Measurements from ENCODE around the gene MFSD6.

MFSD6 gene

DNA sequence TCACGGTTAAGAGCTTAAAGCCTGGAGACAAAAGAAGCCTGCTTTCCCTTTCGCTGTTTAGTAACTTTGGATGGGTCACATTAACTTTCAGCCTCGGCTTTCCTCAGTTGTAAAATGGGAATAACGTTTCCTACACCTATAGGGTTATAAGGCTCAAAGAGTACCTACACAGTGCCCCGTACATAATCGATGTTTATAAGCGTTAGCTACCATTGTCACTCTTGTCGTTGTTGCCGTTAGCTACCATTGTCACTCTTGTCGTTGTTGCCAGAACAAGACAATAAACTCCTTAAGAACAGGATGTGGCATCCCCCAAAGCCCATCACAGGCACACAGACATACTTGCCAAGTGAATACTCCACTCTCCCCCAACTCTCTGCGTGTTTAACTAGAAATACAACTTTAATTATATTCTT lies 901 bp upstream of the MFSD6 start:
- Histone ChIP-seq H3K9ac (ENCODE audit: low read length) (no peak overlapping the region), H3K27ac (ENCODE audit: low read length) (no peak overlapping the region), H3K4me1 (ENCODE audit: control insufficient read depth, low read depth, low read length) (peaks cover 3% of the 10 kb centered on the region), H3K27me3 (ENCODE audit: control insufficient read depth, insufficient read depth, low read length) (peaks cover 38% of the 10 kb centered on the region), H3K36me3 (ENCODE audit: control insufficient read depth, low read depth, low read length) (no peaks in the 10 kb centered on the region), H3K4me3 (ENCODE audit: low read length) (peak overlapping the region; percentile 79), H3K9me3 (ENCODE audit: control insufficient read depth, low read depth, low read length) (no peaks in the 10 kb centered on the region)

DNA sequence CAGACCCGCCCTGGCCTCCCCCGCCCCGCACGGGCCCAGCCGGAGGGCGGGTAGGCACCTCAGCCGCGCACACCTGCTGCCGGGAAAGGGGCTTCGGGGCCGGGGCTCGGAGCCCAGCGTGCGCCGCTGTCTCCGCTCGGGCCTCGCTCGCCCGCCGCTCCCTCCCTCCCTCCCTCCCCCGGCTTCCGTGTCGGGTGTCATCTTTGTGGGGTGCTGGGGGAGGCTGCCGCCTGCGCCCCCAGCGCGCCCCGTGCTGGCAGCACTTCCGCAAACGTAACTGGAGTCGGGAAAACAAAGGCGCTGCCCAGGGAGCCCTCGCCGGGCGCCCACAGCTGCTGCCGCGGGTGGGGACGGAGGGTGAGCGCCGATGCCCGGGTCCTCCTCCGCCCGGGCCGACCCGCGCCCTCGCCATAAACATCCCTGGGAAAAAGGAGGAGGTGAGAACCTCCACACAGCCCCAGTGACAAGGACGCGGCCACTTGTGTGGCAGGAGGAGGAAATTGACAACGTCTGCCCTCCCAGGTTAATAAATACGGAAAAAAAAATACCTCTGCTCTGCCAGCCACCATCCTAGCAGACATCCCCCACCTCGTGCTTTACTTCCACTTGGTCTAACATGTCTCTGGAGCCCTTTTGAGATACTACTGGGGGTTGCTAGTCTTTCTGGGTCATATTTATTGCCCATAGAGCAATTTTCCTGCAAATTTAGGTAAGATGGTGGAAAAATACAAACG lies 550 bp downstream of the MFSD6 start:
- peak overlapping the region; percentile 19 for H3K9ac ChIP-seq (ENCODE audit: low read length)
- H3K27ac ChIP-seq (ENCODE audit: low read length), result no peak overlapping the region
- no peaks in the 10 kb centered on the region for H3K9me3 ChIP-seq (ENCODE audit: control insufficient read depth, low read depth, low read length)
- H3K4me1 ChIP-seq (ENCODE audit: control insufficient read depth, low read depth, low read length), result peaks cover 18% of the 10 kb centered on the region
- H3K27me3 ChIP-seq (ENCODE audit: control insufficient read depth, insufficient read depth, low read length), result peaks cover 38% of the 10 kb centered on the region
- no peaks in the 10 kb centered on the region for H3K36me3 ChIP-seq (ENCODE audit: control insufficient read depth, low read depth, low read length)
- H3K4me3 ChIP-seq (ENCODE audit: low read length), result peak overlapping the region; percentile 62

DNA sequence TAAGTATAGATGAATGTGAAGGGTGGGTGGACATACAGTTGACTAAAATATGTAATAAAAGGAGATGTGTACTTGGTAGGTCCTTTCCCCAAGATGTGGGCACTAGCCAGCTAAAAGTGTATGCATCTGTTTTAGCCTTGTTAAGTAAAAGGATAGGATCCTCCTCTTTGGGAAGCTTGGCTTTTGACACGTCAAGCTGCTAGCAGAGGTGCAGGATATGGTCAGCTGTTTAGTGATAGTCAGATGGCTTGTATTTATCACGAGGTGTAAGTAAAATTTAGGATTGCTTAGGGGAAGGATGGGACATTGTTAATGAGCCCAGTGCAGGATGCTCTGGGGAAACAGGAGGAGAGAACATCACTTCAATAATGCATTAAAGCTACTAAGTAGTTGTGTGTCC lies 1.5 kb downstream of the MFSD6 start:
- no peaks in the 10 kb centered on the region for H3K9me3 ChIP-seq (ENCODE audit: control insufficient read depth, low read depth, low read length)
- no peaks in the 10 kb centered on the region for H3K36me3 ChIP-seq (ENCODE audit: control insufficient read depth, low read depth, low read length)
- H3K27ac ChIP-seq (ENCODE audit: low read length), result no peak overlapping the region
- no peak overlapping the region for H3K9ac ChIP-seq (ENCODE audit: low read length)
- peak overlapping the region; percentile 62 for H3K4me3 ChIP-seq (ENCODE audit: low read length)
- peaks cover 18% of the 10 kb centered on the region for H3K4me1 ChIP-seq (ENCODE audit: control insufficient read depth, low read depth, low read length)
- peaks cover 38% of the 10 kb centered on the region for H3K27me3 ChIP-seq (ENCODE audit: control insufficient read depth, insufficient read depth, low read length)

DNA sequence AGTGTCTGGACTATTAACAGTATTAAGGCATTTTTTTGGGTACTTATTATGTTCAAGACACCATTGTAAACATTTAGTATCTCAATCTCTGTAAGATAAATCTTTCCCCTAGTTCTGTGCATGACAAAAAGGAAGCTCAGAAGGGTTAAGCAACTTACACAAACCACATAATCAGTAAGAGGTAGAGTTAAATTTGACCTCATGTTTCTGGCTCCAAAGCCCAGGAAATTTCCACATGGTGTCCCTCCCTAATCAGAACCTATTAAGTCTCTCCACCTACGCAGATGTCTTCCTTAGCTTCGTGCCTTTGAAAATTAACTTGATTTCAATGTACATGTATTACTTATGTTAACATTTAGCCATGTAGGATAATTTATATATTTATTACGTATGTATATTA lies 2.0 kb downstream of the MFSD6 start:
- peaks cover 18% of the 10 kb centered on the region for H3K4me1 ChIP-seq (ENCODE audit: control insufficient read depth, low read depth, low read length)
- no peak overlapping the region for H3K27ac ChIP-seq (ENCODE audit: low read length)

DNA sequence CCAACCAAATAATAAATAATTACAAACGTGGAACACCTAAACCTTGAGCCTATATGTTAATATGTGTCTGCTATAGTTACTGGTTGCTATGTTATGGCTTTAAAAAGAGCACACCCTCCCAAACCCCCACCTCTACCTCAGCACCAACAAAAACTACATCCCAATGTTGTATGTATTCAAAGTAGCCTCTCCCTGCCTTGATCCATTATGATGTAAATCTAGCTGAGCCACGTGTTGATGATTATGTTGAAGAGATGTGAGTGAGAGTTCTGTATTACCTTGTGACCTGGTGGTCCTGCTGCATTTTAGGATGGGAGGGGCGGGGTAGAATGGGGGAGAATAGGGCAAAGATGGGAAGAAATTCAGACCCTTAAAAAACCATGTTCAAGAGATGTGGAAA lies 4.8 kb downstream of the MFSD6 start:
- peaks cover 18% of the 10 kb centered on the region for H3K4me1 ChIP-seq (ENCODE audit: control insufficient read depth, low read depth, low read length)
- H3K9ac ChIP-seq (ENCODE audit: low read length), result no peak overlapping the region
- no peaks in the 10 kb centered on the region for H3K36me3 ChIP-seq (ENCODE audit: control insufficient read depth, low read depth, low read length)
- H3K4me3 ChIP-seq (ENCODE audit: low read length), result no peak overlapping the region
- H3K9me3 ChIP-seq (ENCODE audit: control insufficient read depth, low read depth, low read length), result no peaks in the 10 kb centered on the region
- peaks cover 22% of the 10 kb centered on the region for H3K27me3 ChIP-seq (ENCODE audit: control insufficient read depth, insufficient read depth, low read length)
- H3K27ac ChIP-seq (ENCODE audit: low read length), result peak overlapping the region; percentile 31

More for the DNA sequence above, 2.0 kb downstream of the MFSD6 start:
- H3K9ac ChIP-seq (ENCODE audit: low read length), result no peak overlapping the region
- H3K9me3 ChIP-seq (ENCODE audit: control insufficient read depth, low read depth, low read length), result no peaks in the 10 kb centered on the region
- H3K27me3 ChIP-seq (ENCODE audit: control insufficient read depth, insufficient read depth, low read length), result peaks cover 38% of the 10 kb centered on the region
- no peaks in the 10 kb centered on the region for H3K36me3 ChIP-seq (ENCODE audit: control insufficient read depth, low read depth, low read length)
- H3K4me3 ChIP-seq (ENCODE audit: low read length), result no peak overlapping the region

DNA sequence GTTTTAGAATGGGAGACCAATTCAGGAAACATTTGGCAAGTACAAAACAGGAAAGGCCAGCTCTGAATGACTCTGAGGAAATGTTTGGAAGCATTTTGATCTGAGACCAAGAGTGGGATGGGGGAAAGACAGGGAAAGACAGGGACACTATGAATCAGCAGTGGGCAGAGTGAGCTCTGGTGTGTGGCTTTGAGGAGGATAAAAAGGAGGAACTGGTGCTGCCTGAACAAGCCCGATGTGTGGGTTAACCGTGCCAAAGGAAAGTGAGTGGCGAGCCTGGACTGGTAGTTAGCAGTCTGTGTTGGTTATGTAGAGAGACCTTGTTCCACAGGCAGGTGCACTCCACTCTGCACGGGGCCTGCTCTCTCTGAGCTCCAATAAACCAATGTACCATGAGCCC lies 5.3 kb downstream of the MFSD6 start:
- peaks cover 18% of the 10 kb centered on the region for H3K4me1 ChIP-seq (ENCODE audit: control insufficient read depth, low read depth, low read length)
- peaks cover 22% of the 10 kb centered on the region for H3K27me3 ChIP-seq (ENCODE audit: control insufficient read depth, insufficient read depth, low read length)
- no peaks in the 10 kb centered on the region for H3K36me3 ChIP-seq (ENCODE audit: control insufficient read depth, low read depth, low read length)
- H3K9me3 ChIP-seq (ENCODE audit: control insufficient read depth, low read depth, low read length), result no peaks in the 10 kb centered on the region
- no peak overlapping the region for H3K4me3 ChIP-seq (ENCODE audit: low read length)
- H3K9ac ChIP-seq (ENCODE audit: low read length), result no peak overlapping the region
- H3K27ac ChIP-seq (ENCODE audit: low read length), result no peak overlapping the region

DNA sequence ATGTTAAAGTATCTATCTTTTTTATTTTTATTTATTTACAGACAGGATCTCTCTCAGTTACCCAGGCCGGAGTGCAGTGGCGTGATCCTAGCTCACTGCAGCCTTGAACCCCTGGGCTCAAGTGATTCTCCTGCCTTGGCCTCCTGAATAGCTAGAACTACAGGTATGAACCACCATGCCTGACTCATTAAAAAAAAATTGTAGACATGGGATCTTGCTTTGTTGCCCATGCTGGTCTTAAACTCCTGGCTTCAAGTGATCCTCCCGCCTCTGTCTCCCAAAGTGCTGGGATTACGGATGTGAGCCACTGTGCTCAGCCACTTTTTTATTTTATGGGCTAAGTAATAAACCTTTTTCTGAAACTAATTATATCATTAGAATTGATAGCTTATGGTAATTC lies 7.1 kb downstream of the MFSD6 start:
- H3K27ac ChIP-seq (ENCODE audit: low read length), result no peak overlapping the region
- H3K36me3 ChIP-seq (ENCODE audit: control insufficient read depth, low read depth, low read length), result no peaks in the 10 kb centered on the region
- peaks cover 15% of the 10 kb centered on the region for H3K4me1 ChIP-seq (ENCODE audit: control insufficient read depth, low read depth, low read length)
- H3K9me3 ChIP-seq (ENCODE audit: control insufficient read depth, low read depth, low read length), result no peaks in the 10 kb centered on the region
- no peak overlapping the region for H3K9ac ChIP-seq (ENCODE audit: low read length)
- H3K27me3 ChIP-seq (ENCODE audit: control insufficient read depth, insufficient read depth, low read length), result peaks cover 5% of the 10 kb centered on the region
- H3K4me3 ChIP-seq (ENCODE audit: low read length), result no peak overlapping the region

DNA sequence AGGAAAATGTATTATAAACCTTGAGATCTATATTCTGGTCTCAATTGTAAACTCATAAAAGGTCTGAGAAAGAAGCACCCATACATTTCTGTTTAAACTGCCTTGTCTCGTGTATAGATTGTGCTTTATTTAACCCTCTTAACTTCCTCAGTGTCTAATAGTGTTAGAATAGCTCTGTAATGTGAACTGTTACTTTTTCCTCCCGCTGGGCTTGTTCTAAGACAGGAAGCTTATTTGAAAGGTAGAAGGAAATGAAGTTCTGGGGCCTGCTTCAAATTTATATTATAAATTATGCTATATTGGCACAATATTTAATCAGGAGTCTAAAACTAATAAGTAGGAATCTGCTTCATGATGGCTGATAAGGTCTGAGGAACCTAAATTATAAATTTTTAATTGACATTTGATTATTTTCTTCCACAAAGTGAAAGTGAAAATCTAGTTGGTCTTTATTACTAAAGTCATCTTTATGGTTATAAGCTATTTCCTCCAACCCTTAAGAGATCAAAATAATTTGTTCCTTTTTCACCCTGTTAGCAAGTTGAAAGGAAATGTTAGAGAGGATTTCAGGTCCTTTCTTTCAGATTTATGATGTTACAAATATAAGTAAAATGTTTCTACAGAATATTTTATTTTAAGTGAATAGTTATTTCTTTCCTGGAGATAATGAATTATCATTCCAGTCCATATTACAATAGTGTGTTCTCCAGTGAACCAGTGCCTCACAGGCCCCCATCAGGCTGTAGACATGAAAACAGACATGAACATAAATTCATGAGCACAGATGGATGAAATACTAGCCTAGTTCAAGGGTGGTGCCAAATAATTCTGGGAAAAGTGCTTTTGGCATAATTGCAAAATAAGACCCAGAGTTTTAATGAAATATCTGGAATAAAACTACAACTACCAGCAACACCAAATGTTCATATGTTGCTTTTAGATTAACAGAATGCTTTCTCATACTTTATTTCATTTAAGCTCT lies 7.9 kb downstream of the MFSD6 start:
- H3K27ac ChIP-seq (ENCODE audit: low read length), result no peak overlapping the region

DNA sequence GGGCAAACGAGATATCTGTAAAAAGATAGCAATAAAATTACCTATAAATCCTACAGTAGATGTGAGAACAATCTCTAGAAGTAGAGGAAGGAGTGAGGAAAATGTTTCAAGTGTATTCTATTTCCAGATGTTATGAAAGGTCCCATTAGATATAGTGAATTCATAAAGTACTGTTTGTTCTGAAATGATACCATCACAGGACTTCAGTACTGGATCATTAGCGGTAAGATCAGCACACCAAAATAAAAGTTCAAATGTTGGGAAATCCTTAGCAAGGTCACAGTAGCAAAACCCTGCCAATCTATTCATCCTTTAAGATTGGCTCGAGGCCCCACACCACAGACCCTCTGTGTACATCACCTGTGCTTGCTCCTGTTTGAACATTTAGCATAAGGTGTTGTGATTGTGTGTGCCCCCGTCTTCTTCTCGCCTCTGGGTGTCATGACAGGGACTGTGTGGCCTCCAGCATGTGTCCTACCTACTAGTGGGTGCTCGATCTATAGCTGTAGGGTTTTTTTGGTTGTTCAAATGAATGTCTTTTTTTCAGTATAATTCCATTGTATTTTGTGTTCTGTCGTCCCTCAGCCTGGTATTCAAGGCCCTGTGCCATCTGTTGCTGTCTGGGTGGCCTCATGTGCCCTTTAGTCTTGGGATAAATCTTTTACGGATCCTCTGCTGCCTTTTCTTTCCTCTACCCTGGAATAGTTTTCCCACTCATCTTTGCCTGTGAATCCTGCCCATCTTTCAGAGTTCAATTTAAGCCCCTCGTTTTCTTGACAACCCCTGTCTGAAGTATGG lies 9.1 kb downstream of the MFSD6 start:
- Histone ChIP-seq H3K27ac (ENCODE audit: low read length) (no peak overlapping the region), H3K9me3 (ENCODE audit: control insufficient read depth, low read depth, low read length) (no peaks in the 10 kb centered on the region), H3K4me3 (ENCODE audit: low read length) (no peak overlapping the region), H3K36me3 (ENCODE audit: control insufficient read depth, low read depth, low read length) (no peaks in the 10 kb centered on the region), H3K4me1 (ENCODE audit: control insufficient read depth, low read depth, low read length) (peaks cover 14% of the 10 kb centered on the region), H3K27me3 (ENCODE audit: control insufficient read depth, insufficient read depth, low read length) (no peaks in the 10 kb centered on the region), H3K9ac (ENCODE audit: low read length) (no peak overlapping the region)

More for the DNA sequence above, 7.9 kb downstream of the MFSD6 start:
- no peak overlapping the region for H3K9ac ChIP-seq (ENCODE audit: low read length)
- peaks cover 15% of the 10 kb centered on the region for H3K4me1 ChIP-seq (ENCODE audit: control insufficient read depth, low read depth, low read length)
- H3K4me3 ChIP-seq (ENCODE audit: low read length), result no peak overlapping the region
- no peaks in the 10 kb centered on the region for H3K36me3 ChIP-seq (ENCODE audit: control insufficient read depth, low read depth, low read length)
- no peaks in the 10 kb centered on the region for H3K27me3 ChIP-seq (ENCODE audit: control insufficient read depth, insufficient read depth, low read length)
- no peaks in the 10 kb centered on the region for H3K9me3 ChIP-seq (ENCODE audit: control insufficient read depth, low read depth, low read length)

DNA sequence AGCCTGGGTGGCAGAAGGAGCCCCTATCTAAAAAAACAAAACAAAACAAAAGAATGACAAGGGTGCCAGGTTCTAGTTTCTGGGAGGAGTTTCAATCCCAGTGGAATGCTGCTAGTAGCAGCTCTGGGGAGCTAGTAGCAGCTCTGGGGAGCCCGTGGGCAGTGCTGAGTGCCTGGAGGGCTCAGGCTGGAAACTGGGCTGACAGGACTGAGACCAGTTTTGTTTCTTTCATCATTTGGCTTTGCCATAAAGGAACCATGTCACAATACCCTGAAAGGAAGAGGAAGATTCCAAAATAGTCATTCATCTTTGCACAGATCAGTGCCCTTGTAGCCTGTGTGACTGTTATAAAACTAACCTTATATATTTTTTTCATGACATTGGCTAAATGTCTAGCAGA lies 10.6 kb downstream of the MFSD6 start:
- Histone ChIP-seq H3K27me3 (ENCODE audit: control insufficient read depth, insufficient read depth, low read length) (no peaks in the 10 kb centered on the region), H3K36me3 (ENCODE audit: control insufficient read depth, low read depth, low read length) (no peaks in the 10 kb centered on the region), H3K27ac (ENCODE audit: low read length) (no peak overlapping the region), H3K9ac (ENCODE audit: low read length) (no peak overlapping the region), H3K4me3 (ENCODE audit: low read length) (no peak overlapping the region), H3K9me3 (ENCODE audit: control insufficient read depth, low read depth, low read length) (no peaks in the 10 kb centered on the region), H3K4me1 (ENCODE audit: control insufficient read depth, low read depth, low read length) (no peaks in the 10 kb centered on the region)

DNA sequence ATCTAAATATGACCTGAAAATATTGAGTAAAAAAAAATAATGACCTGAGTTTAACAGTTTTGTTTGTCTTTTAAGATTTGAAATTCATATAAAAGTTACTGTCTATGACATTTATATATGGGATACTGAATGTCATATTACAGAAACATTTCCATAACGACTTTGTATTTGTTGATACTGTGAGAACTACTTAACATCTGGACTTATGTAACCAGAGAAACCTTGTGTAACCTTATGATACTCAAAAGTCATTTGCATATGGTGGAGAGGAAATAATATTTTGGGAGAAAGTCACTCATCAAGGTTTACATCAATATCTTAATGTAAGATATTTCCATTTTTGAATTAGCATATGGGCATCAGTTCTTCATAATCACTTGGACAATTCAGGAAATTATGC lies 12.6 kb downstream of the MFSD6 start:
- H3K4me1 ChIP-seq (ENCODE audit: control insufficient read depth, low read depth, low read length), result no peaks in the 10 kb centered on the region
- no peak overlapping the region for H3K4me3 ChIP-seq (ENCODE audit: low read length)
- no peaks in the 10 kb centered on the region for H3K36me3 ChIP-seq (ENCODE audit: control insufficient read depth, low read depth, low read length)
- H3K9me3 ChIP-seq (ENCODE audit: control insufficient read depth, low read depth, low read length), result no peaks in the 10 kb centered on the region
- H3K27ac ChIP-seq (ENCODE audit: low read length), result no peak overlapping the region
- no peaks in the 10 kb centered on the region for H3K27me3 ChIP-seq (ENCODE audit: control insufficient read depth, insufficient read depth, low read length)
- no peak overlapping the region for H3K9ac ChIP-seq (ENCODE audit: low read length)

All from iPS-18a (cell line).